HepG2 (cell line): Measurements from ENCODE around the gene ZC3H13. TPM values are rescaled to one million over a fixed set of nuclear protein-coding genes. Genes with fewer than 3 reads are reported as not detected.
A peak's percentile ranks its signal among the peaks of the same experiment; 100 is the strongest.

Source experiments
- ATAC-seq: fragments of 200-7000 bp; cut with Tn5 transposase; 3 replicates; pipeline ENCODE4 v1.9.1; 2020; ENCODE audit warnings: mild to moderate bottlenecking, moderate library complexity
- BruUV-seq: library from RNA; stranded (reverse); fragments of 400-500 nt; replicated peaks from 2 replicates; lab custom pipeline; 2021; lab: Mats Ljungman, UMichigan
- CTCF ChIA-PET: fragments of 300-600 bp; formaldehyde crosslinking; extraction: SDS; loops from one replicate; lab custom pipeline; 2021; ENCODE audit warnings: low total read pairs, inconsistent platforms, low intra/inter-chr PET ratio; lab: Yijun Ruan, JAX
- POLR2A ChIA-PET: fragments of 350-600 bp; sonication (Branson Sonifier 250); formaldehyde crosslinking; loops from one replicate; lab custom pipeline; 2020; ENCODE audit warnings: antibody characterized with exemption, inconsistent platforms; lab: Yijun Ruan, JAX
- DNase-seq: peaks from one replicate; pipeline ENCODE4 v3.0.0-alpha.2; 2015; ENCODE audit warnings: low spot score
- FAIRE-seq: peaks from 3 replicates; lab custom pipeline; 2011; peaks lifted over from hg19 to GRCh38; lab: Jason Lieb, UNC
- H2AFZ ChIP-seq: one replicate; pipeline ENCODE4 v1.6.1; 2011; ENCODE audit warnings: low read length, inconsistent platforms
- H3K27ac ChIP-seq: fragments of 300-600 bp; 3 replicates; pipeline ENCODE4 v1.8.0; 2011; ENCODE audit warnings: mixed run types, mild to moderate bottlenecking, mixed read lengths, low read length, inconsistent platforms; ENCODE audit not compliant: insufficient read depth; ENCODE audit errors: extremely low read length
- H3K27me3 ChIP-seq, 2 experiments: fragments of 200-600 bp in 1 of 2; 2 replicates in 1 of 2; 3 replicates in 1 of 2; pipeline versions ENCODE4 v1.6.0 to v1.8.0; 2011; ENCODE audit warnings: low read length in 2 of 2, mild to moderate bottlenecking in 2 of 2, moderate library complexity in 2 of 2, inconsistent platforms in 1 of 2; ENCODE audit not compliant: insufficient read depth in 2 of 2, control insufficient read depth in 1 of 2
- H3K36me3 ChIP-seq, 2 experiments: fragments of 200-600 bp in 1 of 2; replicated peaks in 1 of 2; 2 replicates in 1 of 2; 3 replicates in 1 of 2; pipeline versions ENCODE4 v1.5.1 to v1.8.0; 2011; ENCODE audit warnings: low read length in 2 of 2, inconsistent platforms in 1 of 2; ENCODE audit not compliant: insufficient read depth in 2 of 2, control insufficient read depth in 1 of 2
- H3K4me1 ChIP-seq: 2 replicates; pipeline ENCODE4 v1.5.1; 2012; ENCODE audit warnings: low read length, inconsistent platforms; ENCODE audit not compliant: insufficient read depth
- H3K4me2 ChIP-seq: 2 replicates; pipeline ENCODE4 v1.6.0; 2011; ENCODE audit warnings: low read depth, low read length, inconsistent platforms
- H3K4me3 ChIP-seq, 3 experiments: fragments of 200-600 bp in 1 of 3; sonication (generic), shearing (Covaris generic) in 1 of 3; replicated peaks in 1 of 3; 2 replicates each; pipeline ENCODE4 v1.5.1; 2011 to 2016; ENCODE audit warnings: low read length in 3 of 3, inconsistent platforms in 2 of 3, low read depth in 2 of 3, mild to moderate bottlenecking in 2 of 3, control low read depth in 1 of 3, mixed read lengths in 1 of 3; ENCODE audit not compliant: insufficient read depth in 1 of 3
- H3K79me2 ChIP-seq: one replicate; pipeline ENCODE4 v1.6.1; 2011; ENCODE audit warnings: low read length, inconsistent platforms; ENCODE audit not compliant: insufficient read depth
- H3K9ac ChIP-seq: 2 replicates; pipeline ENCODE4 v1.6.0; 2011; ENCODE audit warnings: mild to moderate bottlenecking, low read depth, low read length, inconsistent platforms; ENCODE audit not compliant: insufficient read depth
- H3K9me3 ChIP-seq: 2 replicates; pipeline ENCODE4 v1.5.1; 2012; ENCODE audit warnings: mild to moderate bottlenecking, low read length
- H4K20me1 ChIP-seq: 2 replicates; pipeline ENCODE4 v1.6.0; 2011; ENCODE audit warnings: inconsistent platforms, mild to moderate bottlenecking, low read length, moderate library complexity; ENCODE audit not compliant: insufficient read depth
- REPIN1 ChIP-seq: sonication (generic); formaldehyde crosslinking; IDR thresholded peaks from 2 replicates; pipeline ENCODE4 v1.8.0; 2022; ENCODE audit warnings: missing genetic modification reagents, low read depth, mild to moderate bottlenecking, borderline replicate concordance
- SNAI1 ChIP-seq: sonication (generic); formaldehyde crosslinking; IDR thresholded peaks from 2 replicates; pipeline ENCODE4 v1.5.0; 2020; ENCODE audit warnings: mild to moderate bottlenecking, missing genetic modification reagents, borderline replicate concordance
- ZNF629 ChIP-seq: sonication (generic); formaldehyde crosslinking; conservative IDR thresholded peaks from 2 replicates; pipeline ENCODE4 v1.5.0; 2020; ENCODE audit warnings: missing genetic modification reagents
- WGBS: methylation state at CpG from one replicate; pipeline ENCODE4 v1.1.6; 2017; ENCODE audit warnings: low lambda C conversion rate; 5-methylcytosine and 5-hydroxymethylcytosine counted together
- in situ Hi-C: cut with HindIII; loops from 2 replicates; pipeline ENCODE4 v1.10.0; 2017; ENCODE audit warnings: low pct_unique_long_range_greater_than_20kb; ENCODE audit not compliant: extremely low pct_ligation_motif_present
- intact Hi-C: fragments of 100-400 bp; cut with micrococcal nuclease; formaldehyde crosslinking; loops from one replicate; pipeline ENCODE4 v1.10.0; 2022; ENCODE audit not compliant: unreplicated experiment
- polyA plus RNA-seq, 8 experiments: library from polyadenylated mRNA; depleted of rRNA in 3 of 8; stranded (reverse) in 7 of 8; unstranded in 1 of 8; fragments of >200 nt; fragmentation: Illumina TruSeq in 4 of 8; extraction: Trizol in 4 of 8; gene quantifications; 2 replicates each; pipeline versions ENCODE4 v1.2.1 to v1.2.3, GENCODE V29; 2011 to 2016; ENCODE audit warnings: low read depth in 4 of 8, missing spikeins in 1 of 8, mixed read lengths in 1 of 8; ENCODE audit not compliant: insufficient read depth in 1 of 8
- total RNA-seq, 5 experiments: library from RNA; depleted of rRNA; stranded (reverse); fragments of >200 nt; fragmentation: Illumina TruSeq; extraction: Trizol; gene quantifications; 2 replicates each; pipeline ENCODE4 v1.2.3, GENCODE V29; 2016; ENCODE audit warnings: low read depth in 1 of 5
- TF ChIP-seq, protein P1 (sequence below): IDR thresholded peaks from 2 replicates; pipeline ENCODE4 v1.6.1; 2016; ENCODE audit warnings: low read depth, borderline replicate concordance
- TF ChIP-seq, protein P2 (sequence below): IDR thresholded peaks from 2 replicates; pipeline ENCODE4 v1.4.0; 2020; ENCODE audit warnings: mild to moderate bottlenecking, missing genetic modification reagents
- TF ChIP-seq, protein P3 (sequence below): sonication (generic); formaldehyde crosslinking; IDR thresholded peaks from 2 replicates; pipeline ENCODE4 v1.4.0; 2020; ENCODE audit warnings: missing genetic modification reagents

ZC3H13 gene
- total and polyA plus RNA-seq, 2 of the 13 experiments (the other 11 are each of a cell fraction or from before 2014, with no cell fraction given) = 2.7 to 23.5 TPM

DNA sequence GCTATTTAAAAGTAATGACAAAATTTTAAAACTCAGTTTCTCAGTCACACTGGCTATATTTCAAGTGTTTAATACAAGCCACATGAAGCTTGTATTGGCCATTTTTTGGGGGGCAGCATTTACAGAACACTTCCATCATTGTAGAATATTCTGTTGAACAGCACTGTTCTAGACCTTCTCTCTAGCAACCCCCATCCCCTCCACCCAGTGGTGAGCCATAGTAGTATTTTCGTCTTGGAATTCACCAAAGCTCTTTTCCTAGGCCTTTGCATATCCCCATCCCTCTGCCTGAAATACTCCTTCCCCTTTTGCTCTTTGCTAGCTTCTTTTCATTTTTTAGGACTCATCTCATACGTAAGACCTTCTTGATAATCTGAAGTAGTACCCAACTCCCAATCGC, 99.5 kb downstream of the ZC3H13 start:
- Histone ChIP-seq H3K27ac (no peak overlapping the region), H3K4me2 (no peak overlapping the region), H3K36me3 (peaks cover 0 to 11% of the 10 kb centered on the region in 2 experiments; a peak in 2 of 5 replicates), H3K27me3 (no peaks in the 10 kb centered on the region), H2AFZ (no peak overlapping the region), H3K4me1 (no peaks in the 10 kb centered on the region), H3K79me2 (no peaks in the 10 kb centered on the region), H4K20me1 (no peaks in the 10 kb centered on the region), H3K4me3 (no peak overlapping the region), H3K9me3 (no peaks in the 10 kb centered on the region), H3K9ac (no peak overlapping the region)
- ChIA-PET POLR2A (no interaction called here), CTCF (no interaction called here)
- in situ Hi-C loops = no loop called here
- TF ChIP-seq, protein P1, sequence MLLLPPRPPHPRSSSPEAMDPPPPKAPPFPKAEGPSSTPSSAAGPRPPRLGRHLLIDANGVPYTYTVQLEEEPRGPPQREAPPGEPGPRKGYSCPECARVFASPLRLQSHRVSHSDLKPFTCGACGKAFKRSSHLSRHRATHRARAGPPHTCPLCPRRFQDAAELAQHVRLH (CRISPR knock-in tag) = no peak
- TF ChIP-seq, protein P2, sequence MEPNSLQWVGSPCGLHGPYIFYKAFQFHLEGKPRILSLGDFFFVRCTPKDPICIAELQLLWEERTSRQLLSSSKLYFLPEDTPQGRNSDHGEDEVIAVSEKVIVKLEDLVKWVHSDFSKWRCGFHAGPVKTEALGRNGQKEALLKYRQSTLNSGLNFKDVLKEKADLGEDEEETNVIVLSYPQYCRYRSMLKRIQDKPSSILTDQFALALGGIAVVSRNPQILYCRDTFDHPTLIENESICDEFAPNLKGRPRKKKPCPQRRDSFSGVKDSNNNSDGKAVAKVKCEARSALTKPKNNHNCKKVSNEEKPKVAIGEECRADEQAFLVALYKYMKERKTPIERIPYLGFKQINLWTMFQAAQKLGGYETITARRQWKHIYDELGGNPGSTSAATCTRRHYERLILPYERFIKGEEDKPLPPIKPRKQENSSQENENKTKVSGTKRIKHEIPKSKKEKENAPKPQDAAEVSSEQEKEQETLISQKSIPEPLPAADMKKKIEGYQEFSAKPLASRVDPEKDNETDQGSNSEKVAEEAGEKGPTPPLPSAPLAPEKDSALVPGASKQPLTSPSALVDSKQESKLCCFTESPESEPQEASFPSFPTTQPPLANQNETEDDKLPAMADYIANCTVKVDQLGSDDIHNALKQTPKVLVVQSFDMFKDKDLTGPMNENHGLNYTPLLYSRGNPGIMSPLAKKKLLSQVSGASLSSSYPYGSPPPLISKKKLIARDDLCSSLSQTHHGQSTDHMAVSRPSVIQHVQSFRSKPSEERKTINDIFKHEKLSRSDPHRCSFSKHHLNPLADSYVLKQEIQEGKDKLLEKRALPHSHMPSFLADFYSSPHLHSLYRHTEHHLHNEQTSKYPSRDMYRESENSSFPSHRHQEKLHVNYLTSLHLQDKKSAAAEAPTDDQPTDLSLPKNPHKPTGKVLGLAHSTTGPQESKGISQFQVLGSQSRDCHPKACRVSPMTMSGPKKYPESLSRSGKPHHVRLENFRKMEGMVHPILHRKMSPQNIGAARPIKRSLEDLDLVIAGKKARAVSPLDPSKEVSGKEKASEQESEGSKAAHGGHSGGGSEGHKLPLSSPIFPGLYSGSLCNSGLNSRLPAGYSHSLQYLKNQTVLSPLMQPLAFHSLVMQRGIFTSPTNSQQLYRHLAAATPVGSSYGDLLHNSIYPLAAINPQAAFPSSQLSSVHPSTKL = no peak
- TF ChIP-seq, protein P3, sequence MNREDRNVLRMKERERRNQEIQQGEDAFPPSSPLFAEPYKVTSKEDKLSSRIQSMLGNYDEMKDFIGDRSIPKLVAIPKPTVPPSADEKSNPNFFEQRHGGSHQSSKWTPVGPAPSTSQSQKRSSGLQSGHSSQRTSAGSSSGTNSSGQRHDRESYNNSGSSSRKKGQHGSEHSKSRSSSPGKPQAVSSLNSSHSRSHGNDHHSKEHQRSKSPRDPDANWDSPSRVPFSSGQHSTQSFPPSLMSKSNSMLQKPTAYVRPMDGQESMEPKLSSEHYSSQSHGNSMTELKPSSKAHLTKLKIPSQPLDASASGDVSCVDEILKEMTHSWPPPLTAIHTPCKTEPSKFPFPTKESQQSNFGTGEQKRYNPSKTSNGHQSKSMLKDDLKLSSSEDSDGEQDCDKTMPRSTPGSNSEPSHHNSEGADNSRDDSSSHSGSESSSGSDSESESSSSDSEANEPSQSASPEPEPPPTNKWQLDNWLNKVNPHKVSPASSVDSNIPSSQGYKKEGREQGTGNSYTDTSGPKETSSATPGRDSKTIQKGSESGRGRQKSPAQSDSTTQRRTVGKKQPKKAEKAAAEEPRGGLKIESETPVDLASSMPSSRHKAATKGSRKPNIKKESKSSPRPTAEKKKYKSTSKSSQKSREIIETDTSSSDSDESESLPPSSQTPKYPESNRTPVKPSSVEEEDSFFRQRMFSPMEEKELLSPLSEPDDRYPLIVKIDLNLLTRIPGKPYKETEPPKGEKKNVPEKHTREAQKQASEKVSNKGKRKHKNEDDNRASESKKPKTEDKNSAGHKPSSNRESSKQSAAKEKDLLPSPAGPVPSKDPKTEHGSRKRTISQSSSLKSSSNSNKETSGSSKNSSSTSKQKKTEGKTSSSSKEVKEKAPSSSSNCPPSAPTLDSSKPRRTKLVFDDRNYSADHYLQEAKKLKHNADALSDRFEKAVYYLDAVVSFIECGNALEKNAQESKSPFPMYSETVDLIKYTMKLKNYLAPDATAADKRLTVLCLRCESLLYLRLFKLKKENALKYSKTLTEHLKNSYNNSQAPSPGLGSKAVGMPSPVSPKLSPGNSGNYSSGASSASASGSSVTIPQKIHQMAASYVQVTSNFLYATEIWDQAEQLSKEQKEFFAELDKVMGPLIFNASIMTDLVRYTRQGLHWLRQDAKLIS (CRISPR knock-in tag) = no peak
- TF ChIP-seq SNAI1 (CRISPR knock-in tag) = no peak
- no peak for TF ChIP-seq ZNF629 (CRISPR knock-in tag)
- no peak for TF ChIP-seq REPIN1 (CRISPR knock-in tag)
- intact Hi-C loops = no loop called here
- WGBS = 92% methylated on average over 3 of the region's 3 CpGs
- DNase-seq (no peak), ATAC-seq (peak; percentile 56), FAIRE-seq (no peak)
- no TSS peak for BruUV-seq
